H1 (cell line): Measurements from ENCODE around the gene SECISBP2L. TPM values are rescaled to one million over a fixed set of nuclear protein-coding genes. Genes with fewer than 3 reads are reported as not detected.
A peak's percentile ranks its signal among the peaks of the same experiment; 100 is the strongest.

Experiments used
- CTBP2 ChIP-seq: IDR thresholded peaks from 2 replicates; pipeline ENCODE4 v1.7.0; 2011; ENCODE audit warnings: borderline replicate concordance, mild to moderate bottlenecking, moderate library complexity, mixed read lengths, low read length; ENCODE audit not compliant: insufficient read depth, insufficient read length
- JUND ChIP-seq: IDR thresholded peaks from 2 replicates; pipeline ENCODE4 v1.6.1; 2011; ENCODE audit warnings: mild to moderate bottlenecking, improper control_type of control experiment, low read length
- KDM4A ChIP-seq: IDR thresholded peaks from one replicate; pipeline ENCODE4 v1.7.1; 2012; ENCODE audit warnings: low read depth, mild to moderate bottlenecking, moderate library complexity, low read length, inconsistent platforms; ENCODE audit not compliant: severe bottlenecking
- PHF8 ChIP-seq: fragments of 200-600 bp; sonication (generic); conservative IDR thresholded peaks from 2 replicates; pipeline ENCODE4 v1.7.1; 2012; ENCODE audit warnings: low read depth, mild to moderate bottlenecking, inconsistent platforms, low read length, moderate library complexity
- SIX5 ChIP-seq: IDR thresholded peaks from 2 replicates; pipeline ENCODE4 v1.6.1; 2011; ENCODE audit warnings: mild to moderate bottlenecking, low read depth, low read length
- TAF1 ChIP-seq: IDR thresholded peaks from 2 replicates; pipeline ENCODE4 v1.6.1; 2011; ENCODE audit warnings: mild to moderate bottlenecking, low read depth, low read length
- TEAD4 ChIP-seq: IDR thresholded peaks from 2 replicates; pipeline ENCODE4 v1.6.1; 2012; ENCODE audit warnings: low read depth, low read length, inconsistent platforms, mixed read lengths
- ZNF274 ChIP-seq: IDR thresholded peaks from 2 replicates; pipeline ENCODE4 v1.7.0; 2012; ENCODE audit warnings: low read length, borderline replicate concordance; ENCODE audit errors: extremely low read depth
- polyA plus RNA-seq, 7 experiments: library from polyadenylated mRNA; depleted of rRNA in 3 of 7; stranded (reverse) in 5 of 7; unstranded in 2 of 7; fragments of >200 nt in 5 of 7; fragments of 200-250 nt in 2 of 7; gene quantifications; 1 replicate in 5 of 7; 2 replicates in 1 of 7; 4 replicates in 1 of 7; pipeline versions ENCODE4 v1.2.1 to v1.2.3, GENCODE V29; 2011 to 2013; ENCODE audit warnings: missing spikeins in 2 of 7, mixed read lengths in 2 of 7
- total RNA-seq: library from RNA; stranded (reverse); fragmentation: NEBNext Ultra II Directional; extraction: Animal tissue kit (Norgen Biotek cat#: 25700); gene quantifications from 2 replicates; pipeline ENCODE4 v1.2.1, GENCODE V29; 2021
- TF ChIP-seq, protein P1 (sequence below), 3 experiments: IDR thresholded peaks; 1 replicate in 2 of 3; 2 replicates in 1 of 3; pipeline versions ENCODE4 v1.5.1 to v1.6.1; 2011; ENCODE audit warnings: low read length in 3 of 3, mild to moderate bottlenecking in 3 of 3, inconsistent platforms in 2 of 3, low read depth in 1 of 3, moderate library complexity in 1 of 3; ENCODE audit not compliant: insufficient read depth in 1 of 3; ENCODE audit errors: control extremely low read depth in 1 of 3

The SECISBP2L gene
- total and polyA plus RNA-seq, 2 of the 8 experiments (the other 6 are each of a cell fraction or from before 2014, with no cell fraction given): 7.6 to 22.8 TPM

- TF ChIP-seq, protein P1, sequence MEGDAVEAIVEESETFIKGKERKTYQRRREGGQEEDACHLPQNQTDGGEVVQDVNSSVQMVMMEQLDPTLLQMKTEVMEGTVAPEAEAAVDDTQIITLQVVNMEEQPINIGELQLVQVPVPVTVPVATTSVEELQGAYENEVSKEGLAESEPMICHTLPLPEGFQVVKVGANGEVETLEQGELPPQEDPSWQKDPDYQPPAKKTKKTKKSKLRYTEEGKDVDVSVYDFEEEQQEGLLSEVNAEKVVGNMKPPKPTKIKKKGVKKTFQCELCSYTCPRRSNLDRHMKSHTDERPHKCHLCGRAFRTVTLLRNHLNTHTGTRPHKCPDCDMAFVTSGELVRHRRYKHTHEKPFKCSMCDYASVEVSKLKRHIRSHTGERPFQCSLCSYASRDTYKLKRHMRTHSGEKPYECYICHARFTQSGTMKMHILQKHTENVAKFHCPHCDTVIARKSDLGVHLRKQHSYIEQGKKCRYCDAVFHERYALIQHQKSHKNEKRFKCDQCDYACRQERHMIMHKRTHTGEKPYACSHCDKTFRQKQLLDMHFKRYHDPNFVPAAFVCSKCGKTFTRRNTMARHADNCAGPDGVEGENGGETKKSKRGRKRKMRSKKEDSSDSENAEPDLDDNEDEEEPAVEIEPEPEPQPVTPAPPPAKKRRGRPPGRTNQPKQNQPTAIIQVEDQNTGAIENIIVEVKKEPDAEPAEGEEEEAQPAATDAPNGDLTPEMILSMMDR (IDR thresholded peaks at IDR 0.05; ENCODE audit: control extremely low read depth in 1 of 3, insufficient read depth in 1 of 3, low read depth in 1 of 3, low read length in 3 of 3): peak; percentile 80 to 83 (median 83)
- TF ChIP-seq TAF1 (peak; percentile 66; the same call in 1 of the 2 replicates), JUND (0 out of 2 replicates have a peak, but pooled peaks have one; percentile 21), CTBP2 (peak; percentile 63), ZNF274 (no peak), TEAD4 (peak; percentile 9; the same call in 1 of the 2 replicates), SIX5 (no peak), KDM4A (peak; percentile 71), PHF8 (peak; percentile 51)
Observed at GRCh38 chr15:48975472-48976419, 70.5 kb downstream of the SECISBP2L start (continued).
